Stimulated activated CD4-positive, alpha-beta T cell treated with anti-CD3 and anti-CD28 coated beads, Interleukin-1b, Interleukin-23, amount 100 ng/mL, for 48 hours (primary cell): ENCODE results near the gene HES2.
"Not testable (repeated sequence)": the region's sequence is repeated elsewhere in the genome, so short reads cannot be mapped to it uniquely, and the experiment has no call there.

Experiments
- DNase-seq: peaks from one replicate; pipeline ENCODE4 v3.0.0-alpha.2; 2020

Gene HES2

GRCh38 chr1:6453895-6454855 lies 34.5 kb upstream of the HES2 start:
- not testable (repeated sequence) for DNase-seq

GRCh38 chr1:6450943-6451373 lies 31.2 kb upstream of the HES2 start:
- DNase-seq: no peak

- DNase-seq: not testable (repeated sequence)
Measured at GRCh38 chr1:6450486-6450885, 30.8 kb upstream of the HES2 start.

GRCh38 chr1:6450005-6450450 lies 30.3 kb upstream of the HES2 start:
- DNase-seq: no peak

- no peak for DNase-seq
Measured at GRCh38 chr1:6448749-6449631, 29.3 kb upstream of the HES2 start.

GRCh38 chr1:6447818-6448748 lies 28.4 kb upstream of the HES2 start:
- no peak for DNase-seq

- DNase-seq: no peak
Measured at GRCh38 chr1:6447016-6447817, 27.5 kb upstream of the HES2 start.

GRCh38 chr1:6446665-6447015 lies 26.9 kb upstream of the HES2 start:
- no peak for DNase-seq

- not testable (repeated sequence) for DNase-seq
Measured at GRCh38 chr1:6445929-6446328, 26.2 kb upstream of the HES2 start.

GRCh38 chr1:6445062-6445763 lies 25.5 kb upstream of the HES2 start:
- peak; percentile 41 for DNase-seq

- no peak for DNase-seq
Measured at GRCh38 chr1:6444377-6444776, 24.7 kb upstream of the HES2 start.

- DNase-seq: no peak
Measured at GRCh38 chr1:6443339-6444115, 23.8 kb upstream of the HES2 start.

GRCh38 chr1:6441586-6441985 lies 21.9 kb upstream of the HES2 start:
- no peak for DNase-seq

GRCh38 chr1:6440198-6441126 lies 20.7 kb upstream of the HES2 start:
- DNase-seq: peak; percentile 74

- peak; percentile 73 for DNase-seq
Measured at GRCh38 chr1:6438047-6438525, 18.4 kb upstream of the HES2 start.

GRCh38 chr1:6437012-6437700 lies 17.4 kb upstream of the HES2 start:
- DNase-seq: not testable (repeated sequence)

GRCh38 chr1:6436277-6436676 lies 16.6 kb upstream of the HES2 start:
- not testable (repeated sequence) for DNase-seq

GRCh38 chr1:6435547-6435946 lies 15.8 kb upstream of the HES2 start:
- no peak for DNase-seq
